ENCODE data around the gene TMEM45B.

- TF ChIP-seq POLR2A (IDR thresholded peaks at IDR 0.05) (no peak), CTCF (IDR thresholded peaks at IDR 0.05) (no peak)
Observed at GRCh38 chr11:129896062-129896461, 80.4 kb downstream of the TMEM45B start.
